GM12878 (cell line): ENCODE data around the gene SERPINB8. TPM values are rescaled to one million over a fixed set of nuclear protein-coding genes. Genes with fewer than 3 reads are reported as not detected.

Experiments
- ATF7 ChIP-seq: fragments of 450-650 bp; IDR thresholded peaks from 2 replicates; pipeline ENCODE4 v1.6.1; 2016; ENCODE audit warnings: low read depth, mild to moderate bottlenecking
- FOXK2 ChIP-seq: fragments of 450-650 bp; IDR thresholded peaks from 2 replicates; pipeline ENCODE4 v1.6.1; 2017; ENCODE audit warnings: mild to moderate bottlenecking, moderate library complexity
- GATAD2B ChIP-seq: fragments of 450-650 bp; conservative IDR thresholded peaks from 2 replicates; pipeline ENCODE4 v1.6.1; 2017; ENCODE audit warnings: low read depth, mild to moderate bottlenecking, moderate library complexity
- KDM1A ChIP-seq: fragments of 200-600 bp; sonication (generic); IDR thresholded peaks from 2 replicates; pipeline ENCODE4 v1.6.1; 2016; ENCODE audit warnings: borderline replicate concordance
- MEF2B ChIP-seq: fragments of 450-650 bp; IDR thresholded peaks from 2 replicates; pipeline ENCODE4 v1.6.1; 2018; ENCODE audit warnings: mild to moderate bottlenecking, moderate library complexity; ENCODE audit not compliant: partially characterized antibody, poor library complexity, severe bottlenecking
- NRF1 ChIP-seq: conservative IDR thresholded peaks from 2 replicates; pipeline ENCODE4 v1.6.1; 2011; ENCODE audit warnings: mild to moderate bottlenecking, low read depth, low read length, improper control_type of control experiment
- PRDM15 ChIP-seq: fragments of 450-650 bp; formaldehyde crosslinking; IDR thresholded peaks from 2 replicates; pipeline ENCODE4 v1.4.0; 2020; ENCODE audit warnings: mild to moderate bottlenecking, moderate library complexity
- SMAD1 ChIP-seq: fragments of 450-650 bp; IDR thresholded peaks from 2 replicates; pipeline ENCODE4 v1.6.1; 2018; ENCODE audit warnings: mild to moderate bottlenecking, low read depth; ENCODE audit not compliant: partially characterized antibody
- SUZ12 ChIP-seq: fragments of 200-600 bp; sonication (generic); IDR thresholded peaks from one replicate; pipeline ENCODE4 v1.6.1; 2018; ENCODE audit warnings: antibody characterized with exemption, mild to moderate bottlenecking; ENCODE audit not compliant: unreplicated experiment
- WRNIP1 ChIP-seq: IDR thresholded peaks from 2 replicates; pipeline ENCODE4 v1.6.1; 2011; ENCODE audit warnings: low read depth, low read length, improper control_type of control experiment, borderline replicate concordance
- ZBTB4 ChIP-seq: fragments of 450-650 bp; formaldehyde crosslinking; IDR thresholded peaks from 2 replicates; pipeline ENCODE4 v1.4.0; 2022; ENCODE audit warnings: mild to moderate bottlenecking, moderate library complexity
- ZNF217 ChIP-seq: fragments of 450-650 bp; IDR thresholded peaks from 2 replicates; pipeline ENCODE4 v1.6.1; 2017; ENCODE audit warnings: antibody characterized with exemption, mild to moderate bottlenecking
- ZNF24 ChIP-seq: fragments of 450-650 bp; IDR thresholded peaks from 2 replicates; pipeline ENCODE4 v1.6.1; 2017; ENCODE audit warnings: antibody characterized with exemption, mild to moderate bottlenecking
- polyA plus RNA-seq, 11 experiments: library from polyadenylated mRNA; depleted of rRNA in 4 of 11; unstranded in 6 of 11; stranded (reverse) in 5 of 11; fragments of >200 nt; fragmentation: Nextera tagmentation in 4 of 11; fragmentation: Illumina TruSeq in 1 of 11; extraction: Ambion mirVana in 4 of 11; extraction: Trizol in 1 of 11; gene quantifications; 1 replicate in 1 of 11; 2 replicates in 10 of 11; pipeline versions ENCODE4 v1.2.1 to v1.2.3, GENCODE V29; 2011 to 2016; ENCODE audit warnings: inconsistent platforms in 2 of 11, missing spikeins in 2 of 11, low read depth in 1 of 11
- total RNA-seq, 4 experiments: library from RNA; depleted of rRNA in 3 of 4; stranded (reverse); fragments of >200 nt in 3 of 4; fragmentation: Illumina TruSeq in 1 of 4; extraction: Trizol in 1 of 4; gene quantifications; 2 replicates each; pipeline versions ENCODE4 v1.2.1 to v1.2.3, GENCODE V29; 2013 to 2021
- TF ChIP-seq, protein P1 (sequence below): fragments of 450-650 bp; IDR thresholded peaks from 2 replicates; pipeline ENCODE4 v1.6.1; 2018; ENCODE audit warnings: mild to moderate bottlenecking, low read depth, moderate library complexity; ENCODE audit not compliant: partially characterized antibody
- TF ChIP-seq, protein P2 (sequence below): IDR thresholded peaks from 2 replicates; pipeline ENCODE4 v1.6.1; 2012; ENCODE audit warnings: low read depth, low read length, improper control_type of control experiment
- TF ChIP-seq, protein P3 (sequence below): fragments of 450-650 bp; conservative IDR thresholded peaks from 2 replicates; pipeline ENCODE4 v1.6.1; 2017; ENCODE audit warnings: mild to moderate bottlenecking, moderate library complexity

Gene SERPINB8
- total and polyA plus RNA-seq, 10 of the 15 experiments (the other 5 are each of a cell fraction or from before 2014, with no cell fraction given) = 8.1 to 31.5 (median 16.7) TPM

DNA sequence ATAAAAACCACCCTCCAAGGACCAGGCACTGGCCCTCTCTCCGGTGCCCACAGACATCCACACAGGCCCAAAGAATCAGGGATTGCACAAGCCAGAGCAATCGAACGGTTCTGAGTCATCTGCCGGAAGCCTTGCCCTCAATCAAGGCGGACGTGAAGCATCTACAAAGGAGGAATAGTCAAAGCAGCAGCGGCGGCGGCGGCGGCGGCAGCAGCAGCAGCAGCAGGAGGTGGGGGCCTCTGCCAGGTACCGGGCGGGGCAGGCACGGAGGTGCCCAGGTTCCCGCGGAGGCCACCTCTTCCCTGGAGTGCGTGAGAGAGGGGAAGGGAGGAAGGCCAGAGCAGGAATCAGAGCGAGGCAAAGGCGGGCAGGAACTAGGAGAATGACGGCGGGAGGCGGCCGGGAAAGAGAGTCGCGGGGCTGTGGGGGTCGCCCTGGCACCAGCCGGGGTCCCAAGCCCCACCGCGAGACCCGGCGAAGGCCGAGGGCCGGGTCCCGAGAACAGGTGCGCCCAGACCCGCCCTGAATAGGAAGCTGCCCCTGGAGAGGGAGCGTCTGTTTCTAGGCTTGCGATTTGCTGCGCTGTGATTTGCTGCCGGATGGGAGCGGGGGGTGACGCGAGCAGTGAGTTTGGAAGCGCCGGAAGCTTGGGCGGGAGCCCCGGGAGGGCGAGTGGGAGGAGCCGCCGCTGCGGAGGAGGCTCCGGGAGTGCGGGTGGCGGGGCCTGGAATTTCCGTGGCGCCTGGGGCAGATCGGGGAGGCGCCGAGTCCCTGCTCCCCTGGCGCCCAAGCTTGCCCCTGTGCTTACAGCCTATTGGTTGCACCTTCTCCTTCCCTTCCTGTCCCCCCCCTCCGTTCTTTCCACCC is at the start of gene SERPINB8 (continued):
- TF ChIP-seq, protein P1, sequence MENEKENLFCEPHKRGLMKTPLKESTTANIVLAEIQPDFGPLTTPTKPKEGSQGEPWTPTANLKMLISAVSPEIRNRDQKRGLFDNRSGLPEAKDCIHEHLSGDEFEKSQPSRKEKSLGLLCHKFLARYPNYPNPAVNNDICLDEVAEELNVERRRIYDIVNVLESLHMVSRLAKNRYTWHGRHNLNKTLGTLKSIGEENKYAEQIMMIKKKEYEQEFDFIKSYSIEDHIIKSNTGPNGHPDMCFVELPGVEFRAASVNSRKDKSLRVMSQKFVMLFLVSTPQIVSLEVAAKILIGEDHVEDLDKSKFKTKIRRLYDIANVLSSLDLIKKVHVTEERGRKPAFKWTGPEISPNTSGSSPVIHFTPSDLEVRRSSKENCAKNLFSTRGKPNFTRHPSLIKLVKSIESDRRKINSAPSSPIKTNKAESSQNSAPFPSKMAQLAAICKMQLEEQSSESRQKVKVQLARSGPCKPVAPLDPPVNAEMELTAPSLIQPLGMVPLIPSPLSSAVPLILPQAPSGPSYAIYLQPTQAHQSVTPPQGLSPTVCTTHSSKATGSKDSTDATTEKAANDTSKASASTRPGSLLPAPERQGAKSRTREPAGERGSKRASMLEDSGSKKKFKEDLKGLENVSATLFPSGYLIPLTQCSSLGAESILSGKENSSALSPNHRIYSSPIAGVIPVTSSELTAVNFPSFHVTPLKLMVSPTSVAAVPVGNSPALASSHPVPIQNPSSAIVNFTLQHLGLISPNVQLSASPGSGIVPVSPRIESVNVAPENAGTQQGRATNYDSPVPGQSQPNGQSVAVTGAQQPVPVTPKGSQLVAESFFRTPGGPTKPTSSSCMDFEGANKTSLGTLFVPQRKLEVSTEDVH = no peak
- TF ChIP-seq SMAD1 = no peak
- TF ChIP-seq PRDM15 (CRISPR knock-in tag) = no peak
- no peak for TF ChIP-seq ZBTB4 (CRISPR knock-in tag)
- no peak for TF ChIP-seq KDM1A
- TF ChIP-seq, protein P2, sequence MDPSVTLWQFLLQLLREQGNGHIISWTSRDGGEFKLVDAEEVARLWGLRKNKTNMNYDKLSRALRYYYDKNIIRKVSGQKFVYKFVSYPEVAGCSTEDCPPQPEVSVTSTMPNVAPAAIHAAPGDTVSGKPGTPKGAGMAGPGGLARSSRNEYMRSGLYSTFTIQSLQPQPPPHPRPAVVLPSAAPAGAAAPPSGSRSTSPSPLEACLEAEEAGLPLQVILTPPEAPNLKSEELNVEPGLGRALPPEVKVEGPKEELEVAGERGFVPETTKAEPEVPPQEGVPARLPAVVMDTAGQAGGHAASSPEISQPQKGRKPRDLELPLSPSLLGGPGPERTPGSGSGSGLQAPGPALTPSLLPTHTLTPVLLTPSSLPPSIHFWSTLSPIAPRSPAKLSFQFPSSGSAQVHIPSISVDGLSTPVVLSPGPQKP = no peak
- TF ChIP-seq, protein P3, sequence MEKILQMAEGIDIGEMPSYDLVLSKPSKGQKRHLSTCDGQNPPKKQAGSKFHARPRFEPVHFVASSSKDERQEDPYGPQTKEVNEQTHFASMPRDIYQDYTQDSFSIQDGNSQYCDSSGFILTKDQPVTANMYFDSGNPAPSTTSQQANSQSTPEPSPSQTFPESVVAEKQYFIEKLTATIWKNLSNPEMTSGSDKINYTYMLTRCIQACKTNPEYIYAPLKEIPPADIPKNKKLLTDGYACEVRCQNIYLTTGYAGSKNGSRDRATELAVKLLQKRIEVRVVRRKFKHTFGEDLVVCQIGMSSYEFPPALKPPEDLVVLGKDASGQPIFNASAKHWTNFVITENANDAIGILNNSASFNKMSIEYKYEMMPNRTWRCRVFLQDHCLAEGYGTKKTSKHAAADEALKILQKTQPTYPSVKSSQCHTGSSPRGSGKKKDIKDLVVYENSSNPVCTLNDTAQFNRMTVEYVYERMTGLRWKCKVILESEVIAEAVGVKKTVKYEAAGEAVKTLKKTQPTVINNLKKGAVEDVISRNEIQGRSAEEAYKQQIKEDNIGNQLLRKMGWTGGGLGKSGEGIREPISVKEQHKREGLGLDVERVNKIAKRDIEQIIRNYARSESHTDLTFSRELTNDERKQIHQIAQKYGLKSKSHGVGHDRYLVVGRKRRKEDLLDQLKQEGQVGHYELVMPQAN = peak; percentile 54
- no peak for TF ChIP-seq WRNIP1
- no peak for TF ChIP-seq NRF1
- TF ChIP-seq MEF2B = no peak
- no peak for TF ChIP-seq SUZ12
- peak; percentile 75 for TF ChIP-seq GATAD2B
- TF ChIP-seq FOXK2 = no peak
- no peak for TF ChIP-seq ATF7
- no peak for TF ChIP-seq ZNF24
- TF ChIP-seq ZNF217 = no peak
